Activated CD4-positive, alpha-beta T cell treated with anti-CD3 and anti-CD28 coated beads for 36 hours (primary cell): ENCODE data around the gene STK32C. TPM values are rescaled to one million over a fixed set of nuclear protein-coding genes. Genes with fewer than 3 reads are reported as not detected.

ENCODE experiments used
- ATAC-seq: fragments of 200-7000 bp; cut with Tn5 transposase; one replicate; pipeline ENCODE4 v1.10.0; 2021; ENCODE audit warnings: mild to moderate bottlenecking, moderate library complexity
- CTCF ChIA-PET: fragments of 350-600 bp; sonication (Branson Sonifier 250); formaldehyde crosslinking; loops from one replicate; lab custom pipeline; 2021; ENCODE audit warnings: antibody characterized with exemption; lab: Charles Lee
- POLR2A ChIA-PET: fragments of 350-600 bp; sonication (Branson Sonifier 250); formaldehyde crosslinking; loops from one replicate; lab custom pipeline; 2021; ENCODE audit warnings: antibody characterized with exemption, inconsistent platforms; lab: Charles Lee
- DNase-seq: peaks from one replicate; pipeline ENCODE4 v3.0.0-alpha.2; 2020
- H3K27ac Mint-ChIP-seq: one replicate; pipeline ENCODE4 v1.8.0; 2021; ENCODE audit warnings: mixed read lengths
- H3K27me3 Mint-ChIP-seq: one replicate; pipeline ENCODE4 v1.8.0; 2021; ENCODE audit warnings: mixed read lengths
- H3K36me3 Mint-ChIP-seq: one replicate; pipeline ENCODE4 v1.8.0; 2021; ENCODE audit warnings: low read depth, mixed read lengths
- H3K4me1 Mint-ChIP-seq: one replicate; pipeline ENCODE4 v1.8.0; 2021; ENCODE audit warnings: mixed read lengths
- H3K4me3 Mint-ChIP-seq: one replicate; pipeline ENCODE4 v1.8.0; 2021; ENCODE audit warnings: mild to moderate bottlenecking, moderate library complexity, mixed read lengths
- H3K9me3 Mint-ChIP-seq: one replicate; pipeline ENCODE4 v1.8.0; 2021; ENCODE audit warnings: low read depth, mixed read lengths
- intact Hi-C, 2 experiments: fragments of 100-400 bp; cut with DNase I in 1 of 2; cut with micrococcal nuclease in 1 of 2; formaldehyde crosslinking; loops; one replicate each; pipeline versions ENCODE4 v1.14.2 to v1.15.1; 2022 to 2024; cut with DNase I, micrococcal nuclease
- total RNA-seq, 2 experiments: library from RNA; stranded (reverse); gene quantifications; one replicate each; pipeline ENCODE4 v1.2.3, GENCODE V29; 2021

STK32C gene
- total RNA-seq, 2 experiments from 2014 or later, result 15.8 to 19.9 TPM

GRCh38 chr10:132289439-132289838 is 18.3 kb downstream of the STK32C start:
- Mint-ChIP-seq H3K27ac (no peak overlapping the region), H3K9me3 (no peaks in the 10 kb centered on the region), H3K36me3 (no peaks in the 10 kb centered on the region), H3K27me3 (no peaks in the 10 kb centered on the region), H3K4me3 (no peak overlapping the region), H3K4me1 (no peaks in the 10 kb centered on the region)
- intact Hi-C loops, result no loop called here
- POLR2A ChIA-PET, result interaction anchor here (0.7 kb wide), 1 partner anchor 256 kb away, joined by 3 read pairs; no protein-coding TSS in a partner anchor
- ATAC-seq (no peak), DNase-seq (no peak)
- CTCF ChIA-PET, result no interaction called here

GRCh38 chr10:132283604-132284382 is 24.0 kb downstream of the STK32C start:
- no peak for ATAC-seq
- H3K27me3 Mint-ChIP-seq, result no peaks in the 10 kb centered on the region

GRCh38 chr10:132282667-132283603 is 24.8 kb downstream of the STK32C start:
- CTCF ChIA-PET, result no interaction called here
- Mint-ChIP-seq H3K27ac (no peak overlapping the region), H3K4me1 (no peaks in the 10 kb centered on the region), H3K36me3 (no peaks in the 10 kb centered on the region), H3K4me3 (no peak overlapping the region), H3K27me3 (no peaks in the 10 kb centered on the region), H3K9me3 (no peaks in the 10 kb centered on the region)
- DNase-seq, result no peak
- ATAC-seq, result no peak
- POLR2A ChIA-PET, result no interaction called here
- intact Hi-C loops, result no loop called here

More at GRCh38 chr10:132283604-132284382, 24.0 kb downstream of the STK32C start:
- intact Hi-C loops, result no loop called here
- no peaks in the 10 kb centered on the region for H3K4me1 Mint-ChIP-seq
- CTCF ChIA-PET, result no interaction called here
- DNase-seq, result no peak
- no peaks in the 10 kb centered on the region for H3K36me3 Mint-ChIP-seq
- H3K4me3 Mint-ChIP-seq, result no peak overlapping the region
- no peak overlapping the region for H3K27ac Mint-ChIP-seq
- POLR2A ChIA-PET, result no interaction called here
- H3K9me3 Mint-ChIP-seq, result no peaks in the 10 kb centered on the region

- Mint-ChIP-seq H3K4me3 (no peak overlapping the region), H3K4me1 (no peaks in the 10 kb centered on the region), H3K36me3 (no peaks in the 10 kb centered on the region), H3K27me3 (no peaks in the 10 kb centered on the region), H3K27ac (no peak overlapping the region), H3K9me3 (no peaks in the 10 kb centered on the region)
- ChIA-PET POLR2A (no interaction called here), CTCF (interaction anchor here (0.7 kb wide), 1 partner anchor 575 kb away, joined by 4 read pairs; no protein-coding TSS in a partner anchor)
- ATAC-seq, result no peak
- DNase-seq, result no peak
- intact Hi-C loops, result no loop called here
Observed at GRCh38 chr10:132281915-132282666, 25.7 kb downstream of the STK32C start.

- no peak for DNase-seq
- Mint-ChIP-seq H3K4me1 (no peaks in the 10 kb centered on the region), H3K4me3 (no peak overlapping the region), H3K27me3 (no peaks in the 10 kb centered on the region), H3K27ac (peak overlapping the region; percentile 25), H3K9me3 (no peaks in the 10 kb centered on the region), H3K36me3 (no peaks in the 10 kb centered on the region)
- CTCF ChIA-PET, result no interaction called here
- POLR2A ChIA-PET, result no interaction called here
- intact Hi-C loops, result no loop called here
- ATAC-seq, result no peak
Observed at GRCh38 chr10:132280646-132281074, 27.1 kb downstream of the STK32C start.

GRCh38 chr10:132279873-132280645 is 27.7 kb downstream of the STK32C start:
- intact Hi-C loops, result no loop called here
- Mint-ChIP-seq H3K27ac (no peak overlapping the region), H3K36me3 (no peaks in the 10 kb centered on the region), H3K9me3 (no peaks in the 10 kb centered on the region), H3K4me3 (no peak overlapping the region), H3K4me1 (no peaks in the 10 kb centered on the region), H3K27me3 (no peaks in the 10 kb centered on the region)
- CTCF ChIA-PET, result no interaction called here
- POLR2A ChIA-PET, result no interaction called here
- ATAC-seq (no peak), DNase-seq (no peak)

- ATAC-seq (no peak), DNase-seq (no peak)
- no peaks in the 10 kb centered on the region for H3K36me3 Mint-ChIP-seq
- H3K27me3 Mint-ChIP-seq, result no peaks in the 10 kb centered on the region
- intact Hi-C loops, result no loop called here
- no peaks in the 10 kb centered on the region for H3K4me1 Mint-ChIP-seq
- no peak overlapping the region for H3K4me3 Mint-ChIP-seq
- POLR2A ChIA-PET, result no interaction called here
- CTCF ChIA-PET, result no interaction called here
- H3K9me3 Mint-ChIP-seq, result no peaks in the 10 kb centered on the region
- no peak overlapping the region for H3K27ac Mint-ChIP-seq
Observed at GRCh38 chr10:132277311-132277741, 30.4 kb downstream of the STK32C start.

GRCh38 chr10:132276706-132277105 is 31.0 kb downstream of the STK32C start:
- POLR2A ChIA-PET, result no interaction called here
- no peaks in the 10 kb centered on the region for H3K27me3 Mint-ChIP-seq
- no peaks in the 10 kb centered on the region for H3K4me1 Mint-ChIP-seq
- intact Hi-C loops, result no loop called here
- ATAC-seq (no peak), DNase-seq (no peak)
- CTCF ChIA-PET, result no interaction called here
- no peak overlapping the region for H3K4me3 Mint-ChIP-seq
- H3K36me3 Mint-ChIP-seq, result no peaks in the 10 kb centered on the region
- no peaks in the 10 kb centered on the region for H3K9me3 Mint-ChIP-seq
- no peak overlapping the region for H3K27ac Mint-ChIP-seq

GRCh38 chr10:132276179-132276675 is 31.5 kb downstream of the STK32C start:
- ChIA-PET CTCF (interaction anchor here (1.0 kb wide), 1 partner anchor 52 kb away, joined by 3 read pairs; no protein-coding TSS in a partner anchor), POLR2A (no interaction called here)
- Mint-ChIP-seq H3K4me1 (no peaks in the 10 kb centered on the region), H3K27me3 (no peaks in the 10 kb centered on the region), H3K27ac (no peak overlapping the region), H3K9me3 (no peaks in the 10 kb centered on the region), H3K4me3 (no peak overlapping the region), H3K36me3 (no peaks in the 10 kb centered on the region)
- ATAC-seq (no peak), DNase-seq (no peak)
- intact Hi-C loops, result no loop called here

- H3K27me3 Mint-ChIP-seq, result no peaks in the 10 kb centered on the region
- no peak overlapping the region for H3K4me3 Mint-ChIP-seq
- no peak overlapping the region for H3K27ac Mint-ChIP-seq
- H3K9me3 Mint-ChIP-seq, result no peaks in the 10 kb centered on the region
- CTCF ChIA-PET, result interaction anchor here (1.0 kb wide), 1 partner anchor 52 kb away, joined by 3 read pairs; no protein-coding TSS in a partner anchor
- POLR2A ChIA-PET, result no interaction called here
- no peak for ATAC-seq
- H3K36me3 Mint-ChIP-seq, result no peaks in the 10 kb centered on the region
- DNase-seq, result no peak
- no peaks in the 10 kb centered on the region for H3K4me1 Mint-ChIP-seq
- intact Hi-C loops, result no loop called here
Observed at GRCh38 chr10:132275426-132276178, 32.1 kb downstream of the STK32C start.
